GM20431 (cell line): ENCODE data around the gene ZNF578.
"Not testable (repeated sequence)": the region's sequence is repeated elsewhere in the genome, so short reads cannot be mapped to it uniquely, and the experiment has no call there.

Experiments used
- in situ Hi-C: fragments of 300-500 bp; cut with MseI, MboI; formaldehyde crosslinking; loops from one replicate; pipeline ENCODE4 v1.15.0; 2020; ENCODE audit warnings: low sequenced_read_pairs; ENCODE audit not compliant: unreplicated experiment

ZNF578 gene

DNA sequence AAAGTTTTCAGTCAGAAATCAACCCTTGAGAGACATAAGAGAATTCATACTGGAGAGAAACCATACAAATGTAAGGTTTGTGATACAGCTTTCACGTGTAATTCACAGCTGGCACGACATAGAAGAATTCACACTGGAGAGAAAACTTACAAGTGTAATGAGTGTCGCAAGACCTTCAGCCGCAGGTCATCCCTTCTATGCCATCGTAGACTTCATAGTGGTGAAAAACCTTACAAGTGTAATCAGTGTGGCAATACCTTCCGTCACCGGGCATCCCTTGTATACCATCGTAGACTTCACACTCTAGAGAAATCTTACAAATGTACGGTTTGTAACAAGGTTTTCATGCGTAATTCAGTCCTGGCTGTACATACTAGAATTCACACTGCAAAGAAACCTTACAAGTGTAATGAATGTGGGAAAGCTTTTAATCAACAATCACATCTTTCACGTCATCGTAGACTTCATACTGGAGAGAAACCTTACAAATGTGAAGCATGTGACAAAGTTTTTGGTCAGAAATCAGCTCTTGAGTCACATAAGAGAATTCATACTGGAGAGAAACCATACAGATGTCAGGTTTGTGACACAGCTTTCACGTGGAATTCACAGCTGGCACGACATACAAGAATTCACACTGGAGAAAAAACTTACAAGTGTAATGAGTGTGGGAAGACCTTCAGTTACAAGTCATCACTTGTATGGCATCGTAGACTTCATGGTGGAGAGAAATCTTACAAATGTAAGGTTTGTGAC lies 101.0 kb downstream of the ZNF578 start:
- in situ Hi-C loops, result no loop called here

DNA sequence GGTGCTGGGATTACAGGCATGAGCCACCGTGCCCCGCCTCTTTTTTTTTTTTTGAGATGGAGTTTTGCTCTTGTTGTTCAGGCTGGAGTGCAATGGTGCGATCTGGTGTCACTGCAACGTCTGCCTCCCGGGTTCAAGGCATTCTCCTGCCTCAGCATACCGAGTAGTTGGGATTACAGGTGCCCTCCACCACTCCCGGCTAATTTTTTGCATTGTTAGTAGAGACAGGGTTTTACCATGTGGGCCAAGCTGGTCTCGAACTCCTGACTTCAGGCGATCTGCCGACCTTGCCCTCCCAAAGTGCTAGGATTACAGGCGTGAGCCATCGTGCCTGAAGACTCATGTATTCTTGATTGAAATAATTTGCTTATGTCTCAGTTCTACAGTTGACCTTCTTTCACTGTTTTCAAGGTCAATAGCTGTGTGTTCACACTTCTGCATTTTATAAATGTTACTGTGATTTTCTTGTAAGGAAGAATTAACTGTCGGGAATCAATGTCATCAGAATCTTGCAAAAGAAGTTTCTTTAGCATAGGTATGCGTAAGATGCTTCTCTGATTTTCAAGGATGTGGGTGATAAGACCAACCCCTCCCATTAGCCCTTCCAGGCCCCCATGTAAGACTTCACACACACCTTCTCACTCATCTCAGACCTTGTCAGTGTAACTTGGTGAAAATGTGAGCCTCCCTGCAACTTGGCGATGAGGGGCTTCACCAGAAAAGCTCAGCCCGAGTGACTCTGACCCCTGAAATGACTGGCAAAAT lies 104.1 kb downstream of the ZNF578 start:
- in situ Hi-C loops, result no loop called here

DNA sequence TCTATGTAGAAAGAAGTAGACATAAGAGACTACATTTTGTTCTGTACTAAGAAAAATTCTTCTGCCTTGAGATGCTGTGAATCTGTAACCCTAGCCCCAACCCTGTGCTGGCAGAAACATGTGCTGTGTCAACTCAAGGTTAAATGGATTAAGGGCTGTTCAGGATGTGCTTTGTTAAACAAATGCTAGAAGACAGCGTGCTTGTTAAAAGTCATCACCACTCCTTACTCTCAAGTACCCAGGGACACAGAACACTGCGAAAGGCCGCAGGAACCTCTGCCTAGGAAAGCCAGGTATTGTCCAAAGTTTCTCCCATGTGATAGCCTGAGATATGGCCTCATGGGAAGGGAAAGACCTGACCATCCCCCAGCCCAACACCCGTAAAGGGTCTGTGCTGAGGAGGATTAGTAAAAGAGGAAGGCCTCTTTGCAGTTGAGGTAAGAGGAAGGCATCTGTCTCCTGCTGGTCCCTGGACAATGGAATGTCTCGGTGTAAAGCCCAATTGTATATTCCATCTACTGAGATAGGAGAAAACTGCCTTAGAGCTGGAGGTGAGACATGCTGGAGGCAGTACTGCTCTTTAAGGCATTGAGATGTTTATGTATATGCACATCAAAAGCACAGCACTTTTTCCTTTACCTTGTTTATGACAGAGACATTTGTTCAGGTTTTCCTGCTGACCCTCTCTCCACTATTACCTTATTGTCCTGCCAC lies 105.5 kb downstream of the ZNF578 start:
- in situ Hi-C loops, result not testable (repeated sequence)

DNA sequence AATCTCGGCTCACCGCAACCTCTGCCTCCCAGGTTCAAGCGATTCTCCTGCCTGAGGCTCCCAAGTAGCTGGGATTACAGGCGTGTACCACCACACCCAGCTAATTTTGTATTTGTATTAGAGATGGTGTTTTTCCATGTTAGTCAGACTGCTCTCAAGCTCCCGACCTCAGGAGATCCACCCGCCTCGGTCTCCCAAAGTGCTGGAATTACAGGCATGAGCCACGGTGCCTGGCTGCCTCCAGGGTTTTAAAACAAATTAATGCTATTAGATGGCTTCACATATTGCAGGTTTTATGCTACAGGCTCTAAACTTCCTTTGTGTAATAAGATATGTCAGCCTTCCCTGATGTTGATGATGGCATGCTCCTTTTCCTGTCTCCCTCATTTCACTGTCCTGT lies 108.3 kb downstream of the ZNF578 start:
- in situ Hi-C loops, result not testable (repeated sequence)
